Dermis blood vessel endothelial cell (primary cell): ENCODE data around the gene AGL. TPM values are rescaled to one million over a fixed set of nuclear protein-coding genes. Genes with fewer than 3 reads are reported as not detected.
A peak's percentile ranks its signal among the peaks of the same experiment; 100 is the strongest.
"Not testable (repeated sequence)": the region's sequence is repeated elsewhere in the genome, so short reads cannot be mapped to it uniquely, and the experiment has no call there.

ENCODE experiments used
- DNase-seq: peaks from one replicate; pipeline ENCODE4 v3.0.0; 2010
- total RNA-seq: library from RNA; depleted of rRNA; stranded (reverse); fragments of >200 nt; gene quantifications from 2 replicates; pipeline ENCODE4 v1.2.3, GENCODE V29; 2014

Gene AGL
- total RNA-seq, 1 donor from 2014 or later, result 9.9 TPM

- DNase-seq, result no peak
Measured at GRCh38 chr1:99851850-99852454, 1.8 kb downstream of the AGL start.

- no peak for DNase-seq
Measured at GRCh38 chr1:99852648-99853047, 2.5 kb downstream of the AGL start.

DNA sequence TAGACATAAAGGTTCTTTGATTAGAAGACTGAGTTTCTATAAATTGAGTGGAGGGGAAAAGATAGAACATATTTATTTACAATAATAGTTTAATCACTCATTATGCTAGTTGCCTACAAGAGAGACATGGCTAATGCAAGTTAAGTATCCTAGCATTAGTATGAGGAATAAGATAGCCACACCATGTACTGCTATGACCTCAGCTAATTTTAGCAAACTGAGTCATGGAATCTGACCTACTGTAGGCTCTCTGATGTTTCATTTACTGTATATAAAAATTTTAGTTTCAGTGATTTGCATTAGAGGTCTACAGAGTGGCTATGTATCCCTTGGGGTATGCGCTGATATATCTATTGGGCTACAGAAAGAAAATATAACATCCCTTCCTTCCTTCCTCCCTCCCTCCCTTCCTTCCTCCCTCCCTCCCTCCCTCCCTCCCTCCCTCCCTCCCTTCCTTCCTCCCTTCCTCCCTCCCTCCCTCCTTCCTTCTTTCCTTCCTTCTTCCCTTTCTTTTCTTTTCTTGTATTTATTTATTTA lies 5.8 kb downstream of the AGL start:
- DNase-seq, result no peak

- not testable (repeated sequence) for DNase-seq
Measured at GRCh38 chr1:99857041-99857440, 6.9 kb downstream of the AGL start.

DNA sequence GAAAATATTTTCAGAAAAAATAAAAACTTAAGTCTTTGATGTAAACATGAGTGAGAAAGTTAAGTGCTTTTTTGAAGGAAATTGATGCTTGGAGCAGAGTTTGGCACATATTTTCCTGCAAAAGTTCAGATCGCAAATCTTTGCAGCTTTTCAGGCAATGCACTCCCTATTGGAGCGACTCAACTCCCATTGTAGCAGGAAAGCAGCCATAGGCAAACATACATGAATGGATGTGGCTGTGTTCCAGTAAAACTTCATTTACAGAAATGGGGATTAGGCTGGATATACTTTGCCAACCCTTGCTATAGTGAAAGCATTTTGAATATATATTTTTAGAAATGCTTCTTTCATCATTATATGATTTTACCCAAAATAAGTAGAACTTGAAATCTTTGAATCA lies 8.1 kb downstream of the AGL start:
- no peak for DNase-seq

GRCh38 chr1:99858881-99859280 lies 8.7 kb downstream of the AGL start:
- DNase-seq, result no peak

- DNase-seq, result no peak
Measured at GRCh38 chr1:99860703-99861102, 10.5 kb downstream of the AGL start.

DNA sequence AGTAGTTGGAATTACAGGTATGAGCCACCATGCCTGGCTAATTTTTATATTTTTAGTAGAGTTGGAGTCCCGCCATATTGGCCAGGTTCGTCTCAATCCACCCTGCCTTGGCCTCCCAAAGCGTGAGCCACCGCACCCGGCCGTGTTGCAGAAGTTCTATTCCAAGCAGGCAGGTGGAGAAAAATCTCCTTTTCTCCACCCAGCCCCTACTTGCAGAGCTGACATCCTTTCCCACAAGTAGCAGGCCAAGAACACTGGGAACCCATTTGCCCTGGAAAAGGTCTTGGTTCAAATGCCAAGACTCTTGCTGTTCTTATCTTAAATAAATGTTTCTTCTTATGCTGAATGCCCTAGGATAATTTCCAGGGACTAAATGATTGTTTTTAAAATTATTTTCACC lies 17.5 kb downstream of the AGL start:
- no peak for DNase-seq

DNA sequence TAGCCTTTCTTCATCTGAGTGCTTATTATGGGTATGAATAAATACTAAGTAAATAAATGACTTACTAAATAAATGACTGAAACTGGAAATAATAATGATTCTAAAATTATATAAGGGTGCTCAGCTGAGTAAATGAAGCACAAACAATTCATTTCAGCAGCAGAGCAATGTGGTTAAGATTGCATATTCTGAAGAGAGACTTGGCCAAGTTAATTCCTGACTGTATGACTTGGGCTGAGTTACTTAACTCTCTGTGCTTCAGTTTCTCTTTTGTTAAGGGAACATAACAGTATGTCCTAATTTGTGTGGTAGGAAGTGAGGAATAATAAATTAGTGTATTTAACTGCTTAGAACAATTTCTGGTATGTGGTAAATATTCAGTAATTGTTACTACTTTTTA lies 19.1 kb downstream of the AGL start:
- no peak for DNase-seq

DNA sequence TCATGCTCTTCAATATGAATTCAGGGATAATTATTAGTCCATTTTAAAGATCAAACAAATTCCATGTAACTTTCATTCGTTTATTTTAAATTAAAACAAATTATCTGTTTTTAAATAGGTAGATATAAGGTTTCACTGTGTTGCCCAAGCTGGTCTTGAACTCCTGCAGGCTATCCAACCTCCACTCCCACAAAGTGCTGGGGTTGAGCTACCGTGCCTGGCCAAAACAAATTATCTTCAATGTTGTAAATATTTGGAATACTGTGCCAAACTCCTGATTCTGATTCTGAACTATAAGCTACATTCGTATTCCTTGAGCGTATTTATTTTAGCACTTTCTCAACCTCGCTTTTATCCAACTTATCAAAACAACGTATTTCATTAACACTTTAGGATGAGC lies 19.6 kb downstream of the AGL start:
- DNase-seq, result no peak

GRCh38 chr1:99872063-99872462 lies 21.9 kb downstream of the AGL start:
- no peak for DNase-seq

GRCh38 chr1:99877568-99877967 lies 27.4 kb downstream of the AGL start:
- DNase-seq, result no peak

GRCh38 chr1:99886179-99886578 lies 36.0 kb downstream of the AGL start:
- no peak for DNase-seq

GRCh38 chr1:99886841-99887240 lies 36.7 kb downstream of the AGL start:
- DNase-seq, result peak; percentile 13

- DNase-seq, result no peak
Measured at GRCh38 chr1:99887890-99888289, 37.7 kb downstream of the AGL start.

GRCh38 chr1:99891997-99892396 lies 41.8 kb downstream of the AGL start:
- DNase-seq, result no peak

GRCh38 chr1:99903278-99903677 lies 53.1 kb downstream of the AGL start:
- not testable (repeated sequence) for DNase-seq

- no peak for DNase-seq
Measured at GRCh38 chr1:99906535-99906934, 56.4 kb downstream of the AGL start.

GRCh38 chr1:99917214-99917613 lies 67.1 kb downstream of the AGL start:
- no peak for DNase-seq

GRCh38 chr1:99919220-99919619 lies 69.1 kb downstream of the AGL start:
- DNase-seq, result no peak

DNA sequence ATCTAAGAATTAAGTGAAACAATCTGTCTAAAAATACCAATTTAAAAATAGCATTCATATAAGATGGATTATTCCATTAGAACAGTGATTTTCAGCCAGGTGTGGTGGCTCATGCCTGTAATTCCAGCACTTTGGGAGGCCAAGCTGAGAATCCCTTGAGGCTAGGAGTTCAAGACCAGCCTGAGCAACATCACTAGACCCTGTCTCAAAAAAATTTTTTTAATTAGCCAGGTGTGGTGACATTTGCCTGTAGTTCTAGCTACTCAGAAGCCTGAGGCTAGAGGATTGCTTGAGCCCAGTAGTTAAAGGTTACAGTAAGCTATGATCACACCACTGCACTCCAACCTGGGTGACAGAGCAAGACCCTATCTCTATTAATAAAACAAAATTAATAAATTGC lies 84.6 kb downstream of the AGL start:
- no peak for DNase-seq

DNA sequence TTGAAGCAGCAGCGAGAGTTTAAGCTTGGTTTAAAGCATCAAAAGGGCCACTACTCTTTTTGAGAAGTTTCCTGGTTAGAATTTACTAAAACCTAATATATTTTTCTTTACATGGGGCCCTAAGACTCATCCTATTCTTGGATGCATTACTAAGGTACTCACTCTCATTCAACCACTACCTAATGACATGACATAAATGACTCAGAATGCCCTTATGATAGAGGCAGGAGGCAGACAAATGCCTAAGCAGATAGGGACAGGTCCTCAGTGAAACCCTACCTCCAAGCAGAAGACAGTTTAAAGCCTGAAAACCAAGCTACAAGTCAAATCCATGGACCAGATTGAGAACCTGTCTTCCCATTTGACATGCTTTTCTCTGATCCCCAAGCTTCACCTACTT lies 85.4 kb downstream of the AGL start:
- DNase-seq, result no peak

DNA sequence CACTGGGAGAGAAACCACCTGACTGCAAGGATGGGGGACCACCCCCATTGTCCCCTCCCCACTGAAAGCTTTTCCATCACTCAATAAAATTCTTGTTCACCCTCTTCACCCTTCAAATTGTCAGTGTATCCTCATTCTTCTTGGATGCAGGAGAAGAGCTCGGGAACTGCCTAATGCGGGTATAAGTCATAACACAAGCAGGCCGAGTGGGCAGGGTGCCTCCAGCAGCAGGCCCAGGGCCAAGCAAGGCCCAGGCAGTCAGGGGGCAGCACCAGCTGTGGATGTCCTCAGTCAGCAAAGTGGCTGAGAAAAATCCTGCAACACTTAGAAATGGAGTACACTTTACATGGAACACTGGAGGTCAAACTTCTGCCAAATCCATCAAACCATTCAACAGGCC lies 85.9 kb downstream of the AGL start:
- DNase-seq, result no peak

- DNase-seq, result no peak
Measured at GRCh38 chr1:99942723-99943122, 92.6 kb downstream of the AGL start.

DNA sequence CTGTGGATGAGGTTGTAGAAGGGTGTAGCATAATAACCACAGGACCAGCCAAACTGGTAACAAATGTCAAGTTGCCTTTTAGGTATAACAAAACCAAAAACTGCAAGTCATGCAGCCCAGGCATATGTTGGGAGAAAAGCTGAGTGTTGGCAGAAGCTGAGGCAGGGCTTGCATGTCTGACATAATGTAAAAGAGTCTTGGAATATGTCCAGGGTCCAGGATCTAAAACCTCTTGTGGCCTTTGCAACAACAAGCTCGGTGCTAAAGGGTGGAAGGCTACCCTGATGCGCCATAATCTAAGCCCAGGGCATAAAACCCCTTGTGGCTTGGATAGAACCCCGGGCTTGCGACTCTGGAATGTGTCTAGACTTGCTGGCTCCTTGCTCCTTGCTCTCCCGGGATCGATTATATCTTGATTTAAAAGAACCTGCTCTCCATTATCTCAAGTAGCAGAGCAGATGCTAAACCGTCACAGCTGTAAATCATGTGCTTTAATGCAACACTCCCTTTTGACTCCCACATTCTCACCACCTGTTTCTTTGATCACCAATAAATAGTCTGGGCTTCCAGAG lies 93.1 kb downstream of the AGL start:
- DNase-seq, result no peak
